GM23248 (cell line): ENCODE measurements around the gene ZNF521.

Experiments
- EZH2 ChIP-seq: fragments of 200-600 bp; sonication (generic); IDR thresholded peaks from 2 replicates; pipeline ENCODE4 v1.6.1; 2018; ENCODE audit warnings: antibody characterized with exemption, mild to moderate bottlenecking; ENCODE audit not compliant: insufficient read depth, poor library complexity, severe bottlenecking
- EZH2phosphoT487 ChIP-seq: fragments of 200-600 bp; sonication (generic); IDR thresholded peaks from 2 replicates; pipeline ENCODE4 v1.6.1; 2018; ENCODE audit warnings: antibody characterized with exemption, moderate library complexity, mild to moderate bottlenecking, low read depth; ENCODE audit not compliant: insufficient read depth

GRCh38 chr18:25050605-25051004 is 301.4 kb downstream of the ZNF521 start:
- TF ChIP-seq EZH2, result no peak
- TF ChIP-seq EZH2phosphoT487, result no peak
